ENCODE measurements around the gene FHOD1. TPM values are rescaled to one million over a fixed set of nuclear protein-coding genes. Genes with fewer than 3 reads are reported as not detected.
A peak's percentile ranks its signal among the peaks of the same experiment; 100 is the strongest.

Gene FHOD1
- total RNA-seq, 4 donors from 2014 or later = 7.7 to 28.8 (median 15.3) TPM

DNA sequence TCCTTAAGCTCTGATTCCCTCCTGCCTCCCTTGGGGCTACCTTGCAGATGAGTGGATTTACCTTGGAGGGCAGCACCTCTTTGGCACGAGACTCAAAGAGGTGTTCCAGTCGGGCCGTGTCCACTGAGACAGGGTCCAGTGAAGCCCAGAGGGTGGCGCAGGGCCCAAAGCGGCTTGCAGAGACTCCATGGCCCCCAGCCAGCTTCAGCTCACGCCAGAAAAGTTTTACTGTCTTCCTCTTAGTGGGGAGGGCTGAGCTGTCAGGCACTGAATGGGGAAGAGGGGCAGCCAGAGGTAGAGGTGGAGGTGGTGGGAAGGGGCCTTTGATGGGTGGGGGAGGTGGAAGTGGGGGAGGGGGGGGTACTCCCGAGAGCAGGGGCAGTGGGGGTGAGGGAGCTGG lies 13.7 kb downstream of the FHOD1 start:
- no peaks in the 10 kb centered on the region for H3K27me3 ChIP-seq
- TF ChIP-seq POLR2A (IDR thresholded peaks at IDR 0.05) (no peak), CTCF (IDR thresholded peaks at IDR 0.05) (no peak), EP300 (IDR thresholded peaks at IDR 0.05) (no peak), POLR2AphosphoS5 (IDR thresholded peaks at IDR 0.05) (no peak)
- H3K9me3 ChIP-seq = no peaks in the 10 kb centered on the region
- H3K36me3 ChIP-seq = peaks cover 91% of the 10 kb centered on the region
- no peak overlapping the region for H3K4me3 ChIP-seq
- no peak overlapping the region for H3K27ac ChIP-seq
- DNase-seq (ENCODE audit: low spot score in 2 of 2) = no peak
- no peaks in the 10 kb centered on the region for H3K4me1 ChIP-seq
- WGBS = 86% methylated on average over 5 of the region's 7 CpGs

GRCh38 chr16:67230809-67231660 lies 16.2 kb downstream of the FHOD1 start:
- Histone ChIP-seq H3K27me3 (no peaks in the 10 kb centered on the region), H3K4me1 (peaks cover 16% of the 10 kb centered on the region), H3K27ac (no peak overlapping the region), H3K4me3 (no peak overlapping the region), H3K36me3 (peaks cover 69% of the 10 kb centered on the region), H3K9me3 (no peaks in the 10 kb centered on the region)
- no peak for DNase-seq (ENCODE audit: low spot score in 2 of 2)
- 83% methylated on average over 10 of the region's 12 CpGs for WGBS
- TF ChIP-seq POLR2A (IDR thresholded peaks at IDR 0.05) (no peak), POLR2AphosphoS5 (IDR thresholded peaks at IDR 0.05) (no peak)

DNA sequence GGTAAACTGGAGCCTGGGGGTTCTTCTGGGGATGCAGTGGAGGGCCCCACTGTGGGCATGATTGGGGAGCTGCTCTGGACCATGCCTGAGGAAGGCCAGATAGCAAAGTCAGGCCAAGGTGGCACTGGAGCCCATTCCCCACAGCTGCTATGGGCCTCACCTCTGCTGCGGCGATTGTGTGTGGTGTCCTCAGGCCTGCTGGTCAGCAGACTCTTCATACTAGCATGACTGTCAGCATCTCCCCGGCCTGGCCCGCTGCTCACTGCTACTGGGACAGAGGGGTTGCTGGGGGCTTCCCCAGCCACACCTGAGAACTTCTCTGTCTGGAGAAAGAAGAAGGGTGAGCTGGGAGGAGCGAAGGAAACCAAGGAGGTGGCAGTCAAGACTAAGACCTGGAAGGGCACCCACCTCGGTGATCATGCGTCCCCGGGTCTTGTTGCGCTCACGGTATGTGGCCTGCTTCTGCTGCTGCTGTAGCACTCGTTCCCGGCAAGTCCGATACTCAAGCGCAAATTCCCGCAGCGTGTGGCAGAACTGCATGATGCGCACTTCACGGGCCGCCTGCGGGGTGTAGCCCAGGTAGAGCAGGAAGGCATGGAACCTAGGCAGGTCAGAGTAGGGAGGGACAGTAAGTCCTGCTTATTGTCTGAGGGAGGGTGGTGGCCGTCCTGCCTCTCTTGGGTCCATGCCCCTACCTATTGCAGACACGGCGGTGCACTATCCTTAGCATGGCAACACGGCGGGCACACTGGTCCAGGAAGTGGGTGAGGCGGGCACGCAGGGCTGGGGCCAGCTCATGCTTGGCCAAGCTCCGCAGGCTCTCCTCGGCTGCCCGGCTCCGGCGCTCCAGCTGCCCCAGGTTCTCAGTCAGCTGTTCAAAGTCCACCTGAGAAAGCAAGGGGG lies 17.1 kb downstream of the FHOD1 start:
- 91% methylated on average over 19 of the region's 32 CpGs for whole genome bisulfite sequencing
- no peak for TF ChIP-seq EP300 (IDR thresholded peaks at IDR 0.05)
- no peak for TF ChIP-seq POLR2AphosphoS5 (IDR thresholded peaks at IDR 0.05)
- TF ChIP-seq CTCF (IDR thresholded peaks at IDR 0.05) = no peak
- no peak for TF ChIP-seq POLR2A (IDR thresholded peaks at IDR 0.05)
- Histone ChIP-seq H3K4me1 (peaks cover 19% of the 10 kb centered on the region), H3K9me3 (no peaks in the 10 kb centered on the region), H3K4me3 (no peak overlapping the region), H3K27me3 (no peaks in the 10 kb centered on the region), H3K36me3 (peaks cover 61% of the 10 kb centered on the region), H3K27ac (no peak overlapping the region)
- DNase-seq (ENCODE audit: low spot score in 2 of 2) = no peak

- no peaks in the 10 kb centered on the region for H3K27me3 ChIP-seq
- no peak overlapping the region for H3K27ac ChIP-seq
- H3K4me3 ChIP-seq = no peak overlapping the region
- H3K36me3 ChIP-seq = peaks cover 49% of the 10 kb centered on the region
- TF ChIP-seq POLR2A (IDR thresholded peaks at IDR 0.05) (no peak), EP300 (IDR thresholded peaks at IDR 0.05) (no peak), CTCF (IDR thresholded peaks at IDR 0.05) (no peak), POLR2AphosphoS5 (IDR thresholded peaks at IDR 0.05) (no peak)
- 82% methylated on average over 9 of the region's 9 CpGs for WGBS
- H3K4me1 ChIP-seq = peaks cover 19% of the 10 kb centered on the region
- DNase-seq (ENCODE audit: low spot score in 2 of 2) = no peak
- no peaks in the 10 kb centered on the region for H3K9me3 ChIP-seq
Observed at GRCh38 chr16:67228905-67229304, 18.4 kb downstream of the FHOD1 start.

GRCh38 chr16:67228034-67228785 lies 19.1 kb downstream of the FHOD1 start:
- Histone ChIP-seq H3K9me3 (no peaks in the 10 kb centered on the region), H3K27ac (no peak overlapping the region), H3K4me3 (peak overlapping the region; percentile 93), H3K27me3 (no peaks in the 10 kb centered on the region), H3K36me3 (peaks cover 42% of the 10 kb centered on the region), H3K4me1 (peaks cover 19% of the 10 kb centered on the region)
- 93% methylated on average over 9 of the region's 9 CpGs for WGBS
- TF ChIP-seq POLR2AphosphoS5 (IDR thresholded peaks at IDR 0.05) (no peak), POLR2A (IDR thresholded peaks at IDR 0.05) (no peak), EP300 (IDR thresholded peaks at IDR 0.05) (no peak), CTCF (IDR thresholded peaks at IDR 0.05) (no peak)
- DNase-seq (ENCODE audit: low spot score in 2 of 2) = no peak

Measured in suprapubic skin (tissue), 4 donors.